Stomach (tissue), 9 donors: ENCODE results near the gene TET1. TPM values are rescaled to one million over a fixed set of nuclear protein-coding genes. Genes with fewer than 3 reads are reported as not detected.
"Not testable (repeated sequence)": the region's sequence is repeated elsewhere in the genome, so short reads cannot be mapped to it uniquely, and the experiment has no call there.

Experiments
- DNase-seq, 2 donors: peaks; one replicate each; pipeline versions ENCODE4 v3.0.0 to v3.0.0-alpha.2; 2013 to 2019
- H3K27ac ChIP-seq, 5 donors: fragments of 200-600 bp in 4 of 5; sonication (generic) in 4 of 5; one replicate each; pipeline ENCODE4 v1.5.1; 2013 to 2019; ENCODE audit warnings: mild to moderate bottlenecking in 1 of 5, moderate library complexity in 1 of 5
- H3K27me3 ChIP-seq, 3 donors: fragments of 200-600 bp; sonication (generic); one replicate each; pipeline ENCODE4 v1.5.1; 2017 to 2019; ENCODE audit warnings: mixed run types in 1 of 3
- H3K36me3 ChIP-seq, 4 donors: fragments of 200-600 bp; sonication (generic); 1 replicate in 3 of 4; 2 replicates in 1 of 4; pipeline ENCODE4 v1.5.1; 2016 to 2019
- H3K4me1 ChIP-seq, 4 donors: fragments of 200-600 bp; sonication (generic); one replicate each; pipeline ENCODE4 v1.5.1; 2016 to 2019
- H3K4me3 ChIP-seq, 4 donors: fragments of 200-600 bp; sonication (generic) in 3 of 4; one replicate each; pipeline ENCODE4 v1.5.1; 2016 to 2019; ENCODE audit warnings: mild to moderate bottlenecking in 1 of 4
- H3K9me3 ChIP-seq, 4 donors: fragments of 200-600 bp; sonication (generic); one replicate each; pipeline ENCODE4 v1.5.1; 2016 to 2019
- EP300 ChIP-seq: sonication (generic); formaldehyde crosslinking; IDR thresholded peaks from one replicate; pipeline ENCODE4 v1.6.1; 2017; ENCODE audit warnings: antibody characterized with exemption
- POLR2A ChIP-seq, 4 donors: fragments of 450-650 bp; IDR thresholded peaks; one replicate each; pipeline ENCODE4 v1.6.1; 2016; ENCODE audit warnings: antibody characterized with exemption in 4 of 4, control low read depth in 2 of 4, mild to moderate bottlenecking in 1 of 4, moderate library complexity in 1 of 4
- POLR2AphosphoS5 ChIP-seq, 3 donors: sonication (generic); formaldehyde crosslinking; IDR thresholded peaks; one replicate each; pipeline ENCODE4 v1.6.1; 2016; ENCODE audit warnings: antibody characterized with exemption in 3 of 3
- WGBS, 5 donors: extraction: QIAGEN DNeasy Blood & Tissue Kit in 3 of 5; methylation state at CpG; one replicate each; pipeline versions ENCODE4 v1.1.5 to v1.1.7; 2013 to 2018; 5-methylcytosine and 5-hydroxymethylcytosine counted together
- intact Hi-C: fragments of 100-400 bp; cut with DNase I; formaldehyde crosslinking; loops from one replicate; pipeline ENCODE4 v1.15.1; 2023; ENCODE audit warnings: low total_unique reads
- polyA plus RNA-seq, 3 donors: library from polyadenylated mRNA; stranded (reverse); fragments of 200-250 nt; gene quantifications; one replicate each; pipeline ENCODE4 v1.2.3, GENCODE V29; 2013
- total RNA-seq, 5 donors: library from RNA; depleted of rRNA; stranded (reverse); fragments of >200 nt; gene quantifications; one replicate each; pipeline versions ENCODE4 v1.1.0 to v1.2.3, GENCODE V29; 2014 to 2016
- TF ChIP-seq, protein P1 (sequence below), 7 experiments: fragments of 450-650 bp in 4 of 7; fragments of 200-600 bp in 3 of 7; sonication (generic) in 3 of 7; IDR thresholded peaks; one replicate each; pipeline ENCODE4 v1.5.1; 2016 to 2019; ENCODE audit warnings: antibody characterized with exemption in 7 of 7, control low read depth in 2 of 7, mild to moderate bottlenecking in 1 of 7
- donor health status: healthy with polysubstance abuse.
- donor health status: Bipolar disorder and iron deficiency.
- donor health status: healthy.

TET1 gene
- total and polyA plus RNA-seq, 8 donors: under 0.01 to 22.3 (median 2.5) TPM

GRCh38 chr10:68602434-68602833, 42.3 kb downstream of the TET1 start:
- Histone ChIP-seq H3K27ac (no peak overlapping the region), H3K36me3 (no peaks in the 10 kb centered on the region), H3K27me3 (no peaks in the 10 kb centered on the region), H3K9me3 (no peaks in the 10 kb centered on the region), H3K4me3 (no peak overlapping the region), H3K4me1 (peaks cover 16 to 60% (median 33%) of the 10 kb centered on the region in 4 donors)
- intact Hi-C loops: no loop called here
- TF ChIP-seq EP300 (no peak), POLR2AphosphoS5 (IDR thresholded peaks at IDR 0.05) (no peak), POLR2A (IDR thresholded peaks at IDR 0.05) (no peak)
- TF ChIP-seq, protein P1, sequence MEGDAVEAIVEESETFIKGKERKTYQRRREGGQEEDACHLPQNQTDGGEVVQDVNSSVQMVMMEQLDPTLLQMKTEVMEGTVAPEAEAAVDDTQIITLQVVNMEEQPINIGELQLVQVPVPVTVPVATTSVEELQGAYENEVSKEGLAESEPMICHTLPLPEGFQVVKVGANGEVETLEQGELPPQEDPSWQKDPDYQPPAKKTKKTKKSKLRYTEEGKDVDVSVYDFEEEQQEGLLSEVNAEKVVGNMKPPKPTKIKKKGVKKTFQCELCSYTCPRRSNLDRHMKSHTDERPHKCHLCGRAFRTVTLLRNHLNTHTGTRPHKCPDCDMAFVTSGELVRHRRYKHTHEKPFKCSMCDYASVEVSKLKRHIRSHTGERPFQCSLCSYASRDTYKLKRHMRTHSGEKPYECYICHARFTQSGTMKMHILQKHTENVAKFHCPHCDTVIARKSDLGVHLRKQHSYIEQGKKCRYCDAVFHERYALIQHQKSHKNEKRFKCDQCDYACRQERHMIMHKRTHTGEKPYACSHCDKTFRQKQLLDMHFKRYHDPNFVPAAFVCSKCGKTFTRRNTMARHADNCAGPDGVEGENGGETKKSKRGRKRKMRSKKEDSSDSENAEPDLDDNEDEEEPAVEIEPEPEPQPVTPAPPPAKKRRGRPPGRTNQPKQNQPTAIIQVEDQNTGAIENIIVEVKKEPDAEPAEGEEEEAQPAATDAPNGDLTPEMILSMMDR (IDR thresholded peaks at IDR 0.05): no peak
- no peak for DNase-seq
- WGBS, 5 donors: 45 to 54% (median 48%) methylated on average over 2 of the region's 2 CpGs

- H3K4me1 ChIP-seq: peaks cover 16 to 56% (median 33%) of the 10 kb centered on the region in 4 donors
- no peak overlapping the region for H3K4me3 ChIP-seq
- no peaks in the 10 kb centered on the region for H3K27me3 ChIP-seq
- H3K9me3 ChIP-seq: no peaks in the 10 kb centered on the region
- TF ChIP-seq EP300: no peak
- TF ChIP-seq, protein P1 (IDR thresholded peaks at IDR 0.05): no peak
- TF ChIP-seq POLR2AphosphoS5 (IDR thresholded peaks at IDR 0.05): no peak
- TF ChIP-seq POLR2A (IDR thresholded peaks at IDR 0.05): no peak
- H3K27ac ChIP-seq: no peak overlapping the region
- H3K36me3 ChIP-seq: no peaks in the 10 kb centered on the region
- intact Hi-C loops: no loop called here
- DNase-seq: no peak
- WGBS, 5 donors: 90 to 96% (median 95%) methylated on average over 3 of the region's 3 CpGs
Observed at GRCh38 chr10:68603766-68604165, 43.6 kb downstream of the TET1 start.

- Histone ChIP-seq H3K27me3 (no peaks in the 10 kb centered on the region), H3K4me1 (peaks cover 11 to 49% (median 28%) of the 10 kb centered on the region in 4 donors), H3K9me3 (no peaks in the 10 kb centered on the region), H3K4me3 (no peak overlapping the region), H3K27ac (no peak overlapping the region), H3K36me3 (no peaks in the 10 kb centered on the region)
- WGBS, 5 donors: 90 to 100% (median 98%) methylated on average over 1 of the region's 1 CpG
- no peak for DNase-seq
- TF ChIP-seq POLR2A (IDR thresholded peaks at IDR 0.05) (no peak), EP300 (no peak), POLR2AphosphoS5 (IDR thresholded peaks at IDR 0.05) (no peak)
- TF ChIP-seq, protein P1 (IDR thresholded peaks at IDR 0.05): no peak
- intact Hi-C loops: no loop called here
Observed at GRCh38 chr10:68604441-68604840, 44.3 kb downstream of the TET1 start.

GRCh38 chr10:68606918-68607317, 46.8 kb downstream of the TET1 start:
- Histone ChIP-seq H3K9me3 (no peaks in the 10 kb centered on the region), H3K4me1 (peaks cover 5 to 24% (median 9%) of the 10 kb centered on the region in 4 donors), H3K36me3 (no peaks in the 10 kb centered on the region), H3K27ac (no peak overlapping the region), H3K4me3 (no peak overlapping the region), H3K27me3 (no peaks in the 10 kb centered on the region)
- intact Hi-C loops: no loop called here
- 55 to 65% (median 62%) methylated on average over 5 of the region's 5 CpGs for WGBS, 5 donors
- TF ChIP-seq POLR2AphosphoS5 (IDR thresholded peaks at IDR 0.05): no peak
- TF ChIP-seq EP300: no peak
- no peak for TF ChIP-seq POLR2A (IDR thresholded peaks at IDR 0.05)
- TF ChIP-seq, protein P1 (IDR thresholded peaks at IDR 0.05): no peak
- DNase-seq: peak in 1 of 2 donors; percentile 62

GRCh38 chr10:68610023-68610422, 49.9 kb downstream of the TET1 start:
- H3K4me1 ChIP-seq: peaks cover 0 to 12% (median 0%) of the 10 kb centered on the region in 4 donors
- H3K27me3 ChIP-seq, H3K9me3 ChIP-seq, intact Hi-C loops, H3K4me3 ChIP-seq, DNase-seq, H3K27ac ChIP-seq, H3K36me3 ChIP-seq: not testable (repeated sequence)
- 91 to 98% (median 97%) methylated on average over 10 of the region's 10 CpGs for WGBS, 5 donors
